SK-N-SH treated with all-trans-retinoic acid at 6 μM for 48 hours (cell line): Measurements from ENCODE around the gene LIPK.

Source experiments
- ARNTL ChIP-seq: fragments of 450-650 bp; formaldehyde crosslinking; IDR thresholded peaks from 2 replicates; pipeline ENCODE4 v1.5.0; 2020; ENCODE audit warnings: low read depth, mild to moderate bottlenecking, moderate library complexity, borderline replicate concordance
- CREB5 ChIP-seq: fragments of 250-450 bp; sonication (Bioruptor Pico); IDR thresholded peaks from 2 replicates; pipeline ENCODE4 v1.5.1; 2020; ENCODE audit warnings: low read depth, mild to moderate bottlenecking, moderate library complexity
- ISL1 ChIP-seq: fragments of 250-450 bp; sonication (Bioruptor Pico); IDR thresholded peaks from 2 replicates; pipeline ENCODE4 v2.1.2; 2022; ENCODE audit warnings: mild to moderate bottlenecking, moderate library complexity
- OSR1 ChIP-seq: fragments of 250-450 bp; sonication (Bioruptor Pico); IDR thresholded peaks from 2 replicates; pipeline ENCODE4 v1.8.0; 2022; ENCODE audit warnings: moderate library complexity, mild to moderate bottlenecking, inconsistent platforms
- PATZ1 ChIP-seq: fragments of 250-450 bp; sonication (Bioruptor Pico); IDR thresholded peaks from 2 replicates; pipeline ENCODE4 v1.8.0; 2020; ENCODE audit warnings: mild to moderate bottlenecking, moderate library complexity, borderline replicate concordance
- RARB ChIP-seq: fragments of 250-450 bp; sonication (Bioruptor Pico); IDR thresholded peaks from 2 replicates; pipeline ENCODE4 v1.8.0; 2021; ENCODE audit warnings: mild to moderate bottlenecking, moderate library complexity
- TCF4 ChIP-seq: fragments of 250-450 bp; sonication (Bioruptor Pico); IDR thresholded peaks from 2 replicates; pipeline ENCODE4 v1.8.0; 2021; ENCODE audit warnings: mild to moderate bottlenecking, moderate library complexity, borderline replicate concordance
- TOX ChIP-seq: fragments of 250-450 bp; sonication (Bioruptor Pico); IDR thresholded peaks from 2 replicates; pipeline ENCODE4 v1.8.0; 2021; ENCODE audit warnings: mild to moderate bottlenecking, moderate library complexity, borderline replicate concordance
- TSHZ2 ChIP-seq: fragments of 250-450 bp; sonication (Bioruptor Pico); IDR thresholded peaks from 2 replicates; pipeline ENCODE4 v1.5.0; 2020; ENCODE audit warnings: mild to moderate bottlenecking, moderate library complexity
- ZC3H10 ChIP-seq: fragments of 250-450 bp; sonication (Bioruptor Pico); IDR thresholded peaks from 2 replicates; pipeline ENCODE4 v1.5.1; 2021; ENCODE audit warnings: mild to moderate bottlenecking, moderate library complexity
- ZNF565 ChIP-seq: fragments of 450-650 bp; formaldehyde crosslinking; conservative IDR thresholded peaks from 2 replicates; pipeline ENCODE4 v1.5.0; 2020; ENCODE audit warnings: low read depth, mild to moderate bottlenecking, moderate library complexity
- ZNF8 ChIP-seq: fragments of 450-650 bp; formaldehyde crosslinking; IDR thresholded peaks from 2 replicates; pipeline ENCODE4 v1.5.0; 2020; ENCODE audit warnings: mild to moderate bottlenecking, moderate library complexity

- TF ChIP-seq TCF4 (no peak), PATZ1 (CRISPR knock-in tag) (no peak), TOX (CRISPR knock-in tag) (no peak), ARNTL (CRISPR knock-in tag) (no peak), CREB5 (CRISPR knock-in tag) (no peak), TSHZ2 (no peak), ISL1 (CRISPR knock-in tag) (no peak), ZNF8 (CRISPR knock-in tag) (no peak), ZC3H10 (CRISPR knock-in tag) (no peak), RARB (no peak), ZNF565 (CRISPR knock-in tag) (no peak), OSR1 (CRISPR knock-in tag) (no peak)
These were observed 22.2 kb downstream of the LIPK start for GRCh38 chr10:88728107-88728763.
